GM21786 (cell line): ENCODE measurements around the gene SLC22A23.

Experiments
- ATAC-seq: cut with Tn5 transposase; IDR thresholded peaks from one replicate; pipeline ENCODE4 v1.9.1; 2021; ENCODE audit not compliant: unreplicated experiment

SLC22A23 gene

DNA sequence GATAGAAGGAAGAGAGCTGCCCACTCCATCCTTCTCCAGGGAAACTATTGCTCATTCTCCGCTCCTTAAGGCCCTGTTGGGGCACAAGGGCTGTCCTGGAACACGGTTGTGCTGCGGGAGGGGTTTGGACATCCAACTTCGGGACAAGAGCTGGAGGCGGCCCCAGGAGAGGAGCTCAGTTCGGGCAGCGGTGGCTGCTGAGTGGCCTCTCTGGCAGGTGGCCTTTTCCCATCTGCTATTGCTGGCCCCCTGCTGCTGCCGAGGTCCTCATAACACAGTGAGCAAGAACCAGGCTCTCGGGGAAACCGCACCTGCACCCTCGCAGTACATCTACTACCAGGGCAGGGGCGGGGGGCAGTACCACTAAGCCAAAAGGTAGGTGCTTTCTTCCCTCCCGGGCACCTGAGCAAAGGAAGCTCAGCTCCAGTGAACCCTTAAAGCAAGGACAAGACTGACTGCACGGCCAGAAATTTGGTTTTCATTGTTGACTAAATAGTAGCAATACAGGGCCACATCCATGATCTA is 134.4 kb downstream of the SLC22A23 start:
- no peak for ATAC-seq

DNA sequence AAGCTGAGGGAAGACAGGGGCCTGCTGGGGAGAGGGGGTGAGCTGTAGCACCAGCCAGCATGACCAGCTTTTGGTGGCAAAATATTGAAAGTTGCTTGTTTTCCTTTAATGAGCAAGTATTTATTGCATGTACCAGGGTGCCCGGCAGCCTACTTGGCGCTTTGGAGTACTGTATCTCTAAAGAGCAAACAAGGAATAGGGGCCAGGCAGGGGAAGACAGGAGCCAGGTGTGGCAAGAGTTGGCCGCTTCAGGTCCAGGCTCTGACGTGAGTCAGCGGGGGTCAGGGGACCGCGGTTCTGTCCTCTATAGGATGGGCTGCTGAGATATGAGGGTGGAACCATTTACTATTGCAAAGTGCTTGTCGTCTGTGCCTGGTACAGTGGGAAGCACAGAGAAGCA is 135.0 kb downstream of the SLC22A23 start:
- no peak for ATAC-seq

DNA sequence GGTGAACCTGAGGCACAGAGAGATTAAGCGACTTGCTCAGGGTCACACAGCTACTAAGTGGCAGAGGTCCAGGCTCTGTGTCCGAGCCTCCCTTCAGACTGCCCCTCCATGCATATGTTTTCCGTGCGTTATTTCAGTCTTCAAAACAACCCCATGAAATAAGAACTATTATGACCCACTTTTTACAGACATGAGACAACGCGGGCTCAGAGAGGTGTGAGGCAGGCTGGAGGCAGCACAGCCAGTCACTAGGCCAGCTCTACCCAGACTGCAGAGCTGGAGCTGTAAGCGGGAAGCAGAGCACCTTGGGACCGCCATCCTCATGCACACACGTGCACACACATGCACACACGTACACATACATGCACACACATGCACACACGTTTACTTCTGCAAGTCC is 135.8 kb downstream of the SLC22A23 start:
- ATAC-seq: no peak

DNA sequence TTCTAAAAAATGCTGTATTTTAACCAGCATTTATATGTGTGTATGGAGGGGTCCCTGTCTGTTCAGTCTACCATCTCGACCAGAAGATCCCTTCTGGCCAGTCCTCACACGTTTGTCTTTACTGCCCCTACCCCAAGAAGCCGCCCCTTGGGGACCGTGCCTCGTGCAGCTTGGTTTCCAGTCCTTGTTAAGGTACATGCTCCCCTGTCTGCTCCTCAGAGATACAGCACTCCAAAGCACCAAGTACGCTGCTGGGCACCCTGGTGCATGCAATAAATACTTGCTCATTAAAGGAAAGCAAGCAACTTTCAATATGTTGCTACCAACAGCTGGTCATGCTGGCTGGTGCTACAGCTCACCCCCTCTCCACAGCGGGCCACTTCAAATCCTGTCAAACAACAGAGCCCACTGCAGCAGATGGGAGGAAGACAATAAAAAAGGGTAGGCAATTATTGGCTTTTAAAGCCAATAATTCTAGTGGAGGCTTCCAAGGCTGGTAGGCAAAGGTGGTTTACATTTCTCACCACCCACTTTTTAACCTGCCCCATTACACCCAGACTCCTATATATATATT is 136.5 kb downstream of the SLC22A23 start:
- ATAC-seq: no peak

DNA sequence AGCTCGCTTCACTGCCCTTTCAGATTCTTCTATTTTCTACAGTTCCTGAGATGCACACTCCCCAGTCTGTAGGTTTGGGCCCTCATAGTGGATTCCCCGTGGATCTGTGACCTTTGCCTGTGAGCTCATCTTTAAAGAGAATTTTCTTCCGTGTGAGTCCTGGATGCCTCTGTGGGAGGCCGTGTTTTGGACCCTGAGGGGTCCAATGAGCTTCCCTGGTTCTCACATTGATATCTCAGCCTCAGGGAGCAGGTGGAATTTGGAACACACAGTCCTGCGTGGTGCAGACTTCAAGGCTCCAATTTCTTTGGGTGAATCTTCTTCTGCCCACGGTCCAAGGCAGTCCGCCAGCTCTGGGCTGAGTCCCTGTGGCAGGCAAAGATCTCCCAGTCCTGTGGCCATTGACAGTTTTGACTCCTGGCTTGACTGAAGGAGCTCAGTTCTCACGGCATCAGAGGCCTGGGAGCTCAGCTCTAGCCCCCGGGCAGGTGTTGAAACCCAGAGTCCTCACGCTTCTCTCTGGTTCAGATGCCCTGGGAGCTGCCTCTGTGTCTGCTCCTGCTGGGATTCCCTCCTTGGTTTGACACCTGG is 137.1 kb downstream of the SLC22A23 start:
- no peak for ATAC-seq

DNA sequence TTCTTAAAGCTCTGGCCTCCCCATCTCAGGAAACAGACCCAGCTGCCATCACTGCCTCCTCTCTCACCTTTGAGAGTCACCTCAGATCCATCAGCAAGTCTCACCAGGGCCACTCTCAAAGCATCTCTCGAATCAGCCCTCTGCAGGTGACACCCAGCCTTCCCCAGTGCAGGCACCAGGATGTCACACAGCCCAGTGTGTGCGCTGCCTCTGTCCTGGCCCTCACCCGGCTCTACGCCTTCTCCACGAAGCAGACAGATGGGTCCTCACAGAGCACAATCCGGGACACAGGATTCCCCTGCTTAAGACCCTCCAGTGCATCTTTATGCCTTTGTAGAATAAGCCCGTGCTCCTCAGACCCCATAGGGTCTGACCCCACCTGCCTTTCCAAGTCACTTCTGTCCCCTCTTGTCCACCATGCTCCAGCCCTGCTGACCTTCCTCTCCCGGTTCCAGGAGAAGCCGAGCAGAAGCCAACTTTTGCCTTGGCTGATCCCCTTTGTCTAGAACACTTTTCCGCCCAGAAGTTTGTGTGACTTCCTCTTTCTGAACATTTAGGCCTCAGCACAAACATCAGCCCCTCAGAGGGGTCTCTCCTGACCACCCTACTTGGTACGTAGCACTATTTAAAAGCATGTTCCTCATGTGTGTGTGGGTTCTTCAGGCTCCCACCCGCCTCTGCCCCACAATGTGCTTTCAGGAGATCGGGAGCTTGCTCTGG is 137.9 kb downstream of the SLC22A23 start:
- ATAC-seq: no peak

DNA sequence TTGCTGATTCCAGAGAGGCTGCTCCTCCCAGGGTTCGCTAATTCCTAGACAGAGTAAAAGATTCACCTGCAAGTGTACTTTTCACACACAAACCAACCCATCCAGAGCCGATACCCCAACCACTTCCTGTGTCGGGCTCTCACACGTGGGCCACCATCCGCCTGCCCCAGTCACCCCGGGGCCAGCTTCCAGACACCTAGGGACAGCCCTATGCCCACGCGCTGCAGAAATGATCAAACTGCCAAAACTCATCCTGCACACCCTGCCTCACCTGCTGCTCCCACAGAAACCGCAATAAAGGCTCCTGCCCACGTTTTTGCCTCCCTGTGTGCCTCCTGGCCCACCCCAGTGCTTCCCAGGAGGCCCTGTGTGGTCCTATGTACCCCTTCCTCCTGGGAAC is 138.6 kb downstream of the SLC22A23 start:
- no peak for ATAC-seq

DNA sequence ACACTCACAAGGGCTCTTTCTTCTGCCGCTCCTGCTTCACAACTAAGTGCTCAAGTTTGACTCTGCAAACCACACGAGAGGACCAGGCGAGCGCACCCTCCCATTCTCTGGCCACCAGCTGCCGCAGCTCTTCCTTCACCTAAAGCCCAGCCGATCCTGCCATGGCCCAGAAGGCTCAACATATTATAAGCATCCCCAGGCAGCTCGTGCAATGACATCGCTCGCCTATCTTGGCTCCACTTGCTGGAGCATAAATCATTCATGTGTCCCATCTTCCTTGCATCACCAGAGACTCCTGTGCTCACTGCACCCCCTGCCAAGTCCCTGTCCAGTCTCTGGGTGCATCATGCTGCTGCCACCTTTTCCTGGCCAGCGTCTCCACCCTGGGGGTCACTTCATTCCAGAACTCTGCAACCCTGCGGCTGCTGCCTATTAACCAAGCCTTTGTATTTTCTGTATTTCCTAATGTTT is 139.1 kb downstream of the SLC22A23 start:
- ATAC-seq: no peak

DNA sequence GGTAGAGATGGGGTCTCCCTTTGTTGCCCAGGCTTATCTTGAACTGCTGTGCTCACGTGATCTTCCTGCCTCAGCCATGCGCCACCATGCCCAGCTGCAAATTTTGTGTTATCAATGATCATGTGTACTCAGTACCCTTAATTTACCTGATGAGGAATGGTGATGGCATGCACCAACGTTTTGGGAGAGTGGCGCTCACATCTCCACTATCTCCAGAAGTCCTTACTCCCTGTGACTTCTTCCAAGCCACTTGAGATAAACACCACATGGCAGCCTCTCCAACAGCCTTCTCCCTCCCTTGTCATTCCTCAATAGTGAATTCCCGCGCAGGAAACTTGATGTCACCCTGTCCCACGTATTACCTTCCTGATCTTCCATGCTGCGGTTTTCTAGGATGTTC is 140.0 kb downstream of the SLC22A23 start:
- no peak for ATAC-seq

DNA sequence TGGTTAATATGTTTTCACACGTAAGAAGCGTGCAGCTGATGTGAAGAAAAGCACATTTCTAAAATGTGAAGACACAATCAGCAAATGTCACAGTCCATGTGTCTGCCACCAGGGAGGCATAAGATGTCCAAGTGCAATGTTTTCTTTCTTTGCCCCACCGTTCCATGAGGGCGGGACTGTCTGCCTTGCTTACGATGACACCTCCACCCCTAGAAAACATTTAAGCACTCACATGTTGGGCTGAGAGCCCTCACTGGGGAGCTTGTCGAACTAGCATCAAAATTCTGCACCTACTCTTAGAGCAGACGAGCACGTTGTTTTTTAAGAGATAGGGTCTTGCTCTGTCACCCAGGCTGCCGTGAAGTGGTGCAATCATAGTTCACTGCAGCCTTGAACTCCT is 140.5 kb downstream of the SLC22A23 start:
- no peak for ATAC-seq

DNA sequence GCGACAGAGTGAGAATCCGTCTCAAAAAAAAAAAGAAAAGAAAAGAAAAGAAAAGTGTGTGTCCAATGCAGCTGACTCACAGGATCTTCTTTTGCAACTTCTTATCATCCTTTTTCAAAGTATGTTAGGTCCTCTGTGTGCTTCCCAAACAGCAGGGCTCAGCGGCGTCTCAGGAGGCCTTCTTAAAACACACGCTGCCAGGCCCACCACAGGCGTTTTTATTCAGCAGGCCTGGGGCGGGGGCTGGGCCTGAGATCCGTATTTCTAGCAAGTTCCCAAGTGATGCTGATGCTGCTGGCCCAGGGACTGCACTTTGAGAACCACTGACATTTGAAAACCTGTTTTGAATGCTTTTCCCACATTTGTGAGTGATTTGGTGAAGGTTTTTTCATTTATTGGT is 141.0 kb downstream of the SLC22A23 start:
- no peak for ATAC-seq

DNA sequence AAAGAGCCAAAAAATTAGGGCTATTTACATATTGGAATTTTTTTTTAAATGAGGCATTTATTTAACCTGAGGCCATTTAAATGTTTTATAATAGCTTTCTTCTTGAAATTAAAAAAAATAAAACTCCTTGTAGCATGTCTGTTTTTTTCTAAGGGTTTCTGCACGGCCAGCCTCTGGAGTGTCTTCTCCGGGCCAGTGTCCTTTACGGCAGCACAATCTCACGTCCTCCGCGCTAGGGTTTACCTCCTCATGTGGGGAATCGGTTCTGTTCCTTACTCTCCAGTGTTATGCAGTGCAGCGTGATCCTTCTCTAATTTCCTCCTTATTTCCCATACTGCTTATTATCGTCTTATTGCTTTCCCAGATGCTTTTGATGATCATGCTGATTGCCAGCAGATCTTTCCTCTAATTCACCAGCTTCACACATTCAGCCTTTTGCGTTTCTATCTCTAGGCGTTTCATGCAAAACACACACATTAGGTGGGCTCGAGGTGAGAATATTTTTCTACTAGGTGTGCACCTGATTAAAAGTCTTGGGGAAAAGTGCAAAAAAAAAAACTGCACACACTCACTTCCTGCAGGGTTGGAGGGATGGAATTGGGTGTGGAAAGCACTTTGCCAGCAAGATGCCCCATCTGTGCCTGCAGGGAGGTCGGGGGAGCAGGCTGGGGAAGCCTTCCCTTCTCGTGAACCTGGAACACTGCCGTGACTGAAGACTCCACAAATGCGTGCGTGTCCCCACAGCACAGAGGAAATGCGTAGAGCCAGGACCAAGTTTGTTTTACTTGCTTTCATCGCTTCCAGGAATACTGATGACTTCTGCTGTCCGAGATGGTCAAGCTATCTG is 142.0 kb downstream of the SLC22A23 start:
- no peak for ATAC-seq

DNA sequence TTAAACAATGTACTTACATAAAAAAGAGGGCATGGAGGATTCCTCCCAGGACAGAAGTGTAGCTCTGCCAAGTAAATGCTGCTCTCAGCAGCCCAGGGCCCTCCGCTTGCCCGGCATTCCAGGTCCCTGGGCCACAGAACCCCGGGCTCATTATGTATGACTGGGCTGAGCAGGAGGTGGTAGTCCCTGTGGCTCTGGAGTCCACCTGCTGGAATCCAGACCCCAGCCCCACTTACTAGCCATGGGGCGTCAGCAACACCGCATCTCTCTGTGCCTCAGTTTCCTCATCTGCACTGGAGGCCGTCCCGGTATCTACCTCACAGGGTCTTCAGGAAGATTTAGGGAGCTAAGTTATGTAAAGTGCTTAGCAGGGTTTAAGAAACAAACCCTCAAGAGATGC is 142.7 kb downstream of the SLC22A23 start:
- no peak for ATAC-seq

DNA sequence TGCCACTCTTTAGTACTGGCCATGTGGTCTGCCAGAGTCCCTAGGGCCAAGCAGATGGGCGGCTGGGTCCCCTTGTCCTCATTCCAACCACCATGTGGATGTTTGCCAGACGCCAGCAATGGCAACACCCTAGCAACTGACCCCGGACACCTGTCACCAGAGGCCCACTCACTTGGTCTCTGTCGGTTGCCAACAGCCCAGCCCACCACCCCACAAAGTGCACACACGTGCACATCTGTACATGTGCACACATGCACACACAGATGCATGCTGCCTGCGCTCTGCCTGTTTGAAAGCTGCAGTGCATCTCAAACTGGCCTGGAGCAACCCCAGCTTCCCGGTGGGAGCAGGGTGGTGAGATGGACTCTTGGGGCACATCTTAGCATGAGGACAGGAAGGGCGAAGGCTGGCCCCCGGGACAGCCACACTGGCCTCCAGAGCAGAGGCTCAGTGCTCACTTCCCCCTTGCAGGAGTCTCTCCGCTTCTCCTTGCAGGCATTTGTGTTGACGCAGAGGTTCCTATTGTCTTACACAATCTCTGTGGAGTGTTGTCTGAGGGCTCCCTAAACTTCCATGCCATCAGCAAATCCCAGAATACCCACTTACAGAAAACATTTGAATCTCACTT is 144.1 kb downstream of the SLC22A23 start:
- no peak for ATAC-seq

DNA sequence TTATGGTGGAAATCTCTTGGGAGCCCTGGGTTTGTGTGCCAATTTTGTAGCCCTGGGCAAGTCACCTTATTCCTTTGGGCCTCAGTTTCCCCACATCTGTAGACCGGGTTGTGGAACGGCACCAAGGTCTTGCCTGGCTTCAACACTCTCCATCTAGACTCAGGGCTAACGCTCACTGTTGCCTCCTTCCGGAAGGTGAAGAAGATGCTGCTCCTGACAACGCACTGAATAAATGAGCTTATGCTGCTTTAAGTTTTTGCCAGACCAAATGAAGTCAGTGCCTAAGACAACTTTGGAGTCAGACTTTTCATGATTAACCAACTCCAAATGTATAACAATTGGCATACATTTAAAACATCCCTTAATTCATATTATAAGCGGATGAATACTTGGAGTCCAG is 145.0 kb downstream of the SLC22A23 start:
- ATAC-seq: no peak

DNA sequence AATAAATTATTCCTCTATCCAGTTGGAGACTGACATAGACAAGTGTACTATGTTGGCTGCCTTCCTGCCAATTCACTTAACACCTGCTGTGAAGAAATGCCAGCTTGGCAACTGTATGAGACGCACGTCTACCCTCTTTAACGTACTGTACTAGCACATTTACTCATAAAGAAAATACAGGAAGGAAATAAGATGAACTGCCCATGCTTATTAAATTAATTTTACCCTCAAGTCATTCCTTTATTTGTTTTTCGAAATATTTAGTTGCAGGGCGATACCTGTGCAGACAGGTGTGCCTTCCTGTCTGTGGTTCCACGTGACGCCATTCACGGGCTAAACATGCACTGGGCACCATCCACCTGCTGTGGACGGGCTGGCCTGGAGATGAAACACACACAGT is 146.1 kb downstream of the SLC22A23 start:
- no peak for ATAC-seq

DNA sequence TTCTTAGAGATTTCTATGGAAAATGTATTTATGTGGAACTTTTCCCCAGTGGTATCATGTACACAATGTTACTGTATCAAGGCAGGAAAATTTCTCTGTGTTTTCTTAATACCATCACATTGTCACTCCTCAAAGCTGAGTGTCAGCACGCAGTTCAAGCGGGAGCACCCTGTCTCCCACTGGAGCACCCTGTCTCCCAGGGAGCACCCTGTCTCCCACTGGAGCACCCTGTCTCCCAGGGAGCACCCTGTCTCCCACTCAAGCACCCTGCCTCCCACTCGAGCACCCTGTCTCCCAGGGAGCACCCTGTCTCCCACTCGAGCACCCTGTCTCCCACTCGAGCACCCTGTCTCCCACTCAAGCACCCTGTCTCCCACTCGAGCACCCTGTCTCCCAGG is 146.8 kb downstream of the SLC22A23 start:
- no peak for ATAC-seq

DNA sequence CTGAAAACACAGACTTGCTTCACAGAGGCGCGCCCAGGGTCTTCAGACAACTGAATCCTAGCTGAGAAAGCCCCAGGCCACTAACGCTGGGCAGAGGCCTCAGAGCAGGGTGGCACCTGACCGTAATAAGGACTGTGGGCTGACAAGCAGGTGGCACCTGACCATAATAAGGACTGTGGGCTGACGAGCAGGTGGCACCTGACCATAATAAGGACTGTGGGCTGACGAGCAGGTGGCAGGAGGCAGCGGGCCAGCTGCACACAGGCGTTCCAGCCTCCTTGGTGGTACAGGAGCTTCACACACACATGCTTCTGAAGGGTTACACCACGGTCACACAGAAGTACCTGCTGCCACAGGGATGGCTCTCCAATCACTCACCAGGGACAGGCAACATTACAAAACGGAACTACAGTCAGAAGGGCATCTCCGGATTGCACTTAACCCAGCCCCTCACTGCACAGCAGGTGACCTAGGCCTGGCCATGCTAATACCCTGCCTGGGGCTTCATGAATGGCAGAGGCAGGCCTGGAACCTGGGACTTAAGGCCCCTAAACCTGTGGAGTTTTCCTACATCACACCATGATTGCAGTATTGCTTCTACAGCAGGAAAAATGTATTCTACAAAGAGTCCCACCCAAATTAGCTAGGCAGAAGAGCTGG is 147.3 kb downstream of the SLC22A23 start:
- ATAC-seq: no peak

DNA sequence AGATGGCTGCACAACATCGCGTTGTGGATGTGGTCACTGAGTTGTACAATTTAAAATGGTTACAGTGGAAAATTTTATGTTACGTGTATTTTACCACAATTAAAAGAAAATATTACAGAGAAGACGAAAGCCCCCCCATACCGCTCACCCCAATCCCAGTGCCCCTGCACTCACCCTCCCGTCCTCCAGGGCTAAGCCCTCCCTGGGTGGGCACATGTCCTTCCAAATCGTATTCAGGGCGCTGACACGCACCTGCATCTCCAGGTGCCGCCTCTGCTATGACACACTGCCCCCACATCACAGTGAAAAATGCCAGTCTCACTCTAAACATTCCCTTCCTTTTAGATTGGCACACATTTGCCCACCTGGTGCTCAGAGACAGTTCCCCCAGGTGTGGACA is 148.7 kb downstream of the SLC22A23 start:
- ATAC-seq: no peak

DNA sequence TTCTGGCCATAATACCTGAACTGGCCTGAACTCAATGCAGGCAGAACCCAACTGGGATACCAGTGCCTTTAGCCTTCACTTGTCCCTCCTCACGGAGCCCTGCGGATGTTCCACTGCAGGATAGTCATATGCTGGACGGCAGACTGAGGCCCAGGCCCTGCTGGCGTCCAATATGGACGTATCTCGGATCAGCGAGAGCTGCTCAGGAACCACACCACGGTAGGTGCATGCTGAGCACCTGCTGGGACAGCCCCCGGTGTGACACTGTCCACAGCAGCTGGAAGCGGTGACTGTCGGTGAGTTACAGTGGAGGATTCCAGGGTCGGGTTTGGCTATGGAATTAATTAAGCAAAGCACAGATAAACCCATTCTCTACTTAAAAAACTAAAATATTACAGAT is 149.4 kb downstream of the SLC22A23 start:
- no peak for ATAC-seq
